Neutrophil (primary cell): Measurements from ENCODE around the gene RANBP10.

Experiments used
- H3K27ac ChIP-seq: fragments of 200-600 bp; sonication (generic); 2 replicates; pipeline ENCODE4 v1.5.1; 2016; ENCODE audit warnings: mild to moderate bottlenecking, moderate library complexity
- H3K27me3 ChIP-seq: fragments of 200-600 bp; sonication (generic); 2 replicates; pipeline ENCODE4 v1.6.0; 2016; ENCODE audit warnings: mild to moderate bottlenecking
- H3K36me3 ChIP-seq: fragments of 200-600 bp; sonication (generic); 2 replicates; pipeline ENCODE4 v1.5.1; 2017
- H3K4me1 ChIP-seq, 2 experiments: fragments of 200-600 bp in 1 of 2; sonication (generic) in 1 of 2; 1 replicate in 1 of 2; 2 replicates in 1 of 2; pipeline versions ENCODE4 v1.5.1 to v1.6.1; 2013 to 2016; ENCODE audit warnings: low read depth in 1 of 2, low read length in 1 of 2, mild to moderate bottlenecking in 1 of 2, moderate library complexity in 1 of 2; ENCODE audit not compliant: control insufficient read depth in 1 of 2, insufficient read depth in 1 of 2
- H3K4me3 ChIP-seq, 2 experiments: fragments of 200-600 bp in 1 of 2; sonication (generic) in 1 of 2; 1 replicate in 1 of 2; 2 replicates in 1 of 2; pipeline ENCODE4 v1.5.1; 2013 to 2016; ENCODE audit warnings: low read depth in 1 of 2, low read length in 1 of 2, mild to moderate bottlenecking in 1 of 2, moderate library complexity in 1 of 2
- H3K9me3 ChIP-seq: fragments of 200-600 bp; sonication (generic); 2 replicates; pipeline ENCODE4 v1.5.1; 2016
- TF ChIP-seq, protein P1 (sequence below): fragments of 200-600 bp; sonication (generic); IDR thresholded peaks from 2 replicates; pipeline ENCODE4 v1.5.1; 2016; ENCODE audit warnings: antibody characterized with exemption

The RANBP10 gene

DNA sequence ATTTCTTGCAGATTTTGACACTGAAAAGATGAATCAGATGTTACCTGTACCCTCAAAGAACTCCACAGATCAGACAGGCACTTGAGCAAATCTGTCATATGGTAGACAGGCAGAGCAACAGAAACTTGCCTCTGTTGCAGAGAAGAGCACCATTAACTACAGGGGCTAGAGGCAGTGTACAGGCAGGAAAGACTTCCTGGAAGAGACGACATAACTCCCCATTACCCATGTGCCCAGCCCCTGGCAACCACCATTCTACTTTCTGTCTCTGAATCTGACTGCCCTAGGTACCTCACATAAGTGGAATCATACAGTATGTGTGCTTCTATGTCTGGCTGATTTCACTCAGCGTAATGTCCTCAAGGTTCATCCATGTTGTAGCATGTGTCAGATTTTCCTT lies 102.7 kb downstream of the RANBP10 start:
- Histone ChIP-seq H3K4me3 (no peak overlapping the region), H3K9me3 (no peaks in the 10 kb centered on the region), H3K36me3 (no peaks in the 10 kb centered on the region), H3K27me3 (no peaks in the 10 kb centered on the region), H3K4me1 (peaks cover 10 to 13% of the 10 kb centered on the region in 2 experiments), H3K27ac (peak overlapping the region; percentile 51)
- TF ChIP-seq, protein P1, sequence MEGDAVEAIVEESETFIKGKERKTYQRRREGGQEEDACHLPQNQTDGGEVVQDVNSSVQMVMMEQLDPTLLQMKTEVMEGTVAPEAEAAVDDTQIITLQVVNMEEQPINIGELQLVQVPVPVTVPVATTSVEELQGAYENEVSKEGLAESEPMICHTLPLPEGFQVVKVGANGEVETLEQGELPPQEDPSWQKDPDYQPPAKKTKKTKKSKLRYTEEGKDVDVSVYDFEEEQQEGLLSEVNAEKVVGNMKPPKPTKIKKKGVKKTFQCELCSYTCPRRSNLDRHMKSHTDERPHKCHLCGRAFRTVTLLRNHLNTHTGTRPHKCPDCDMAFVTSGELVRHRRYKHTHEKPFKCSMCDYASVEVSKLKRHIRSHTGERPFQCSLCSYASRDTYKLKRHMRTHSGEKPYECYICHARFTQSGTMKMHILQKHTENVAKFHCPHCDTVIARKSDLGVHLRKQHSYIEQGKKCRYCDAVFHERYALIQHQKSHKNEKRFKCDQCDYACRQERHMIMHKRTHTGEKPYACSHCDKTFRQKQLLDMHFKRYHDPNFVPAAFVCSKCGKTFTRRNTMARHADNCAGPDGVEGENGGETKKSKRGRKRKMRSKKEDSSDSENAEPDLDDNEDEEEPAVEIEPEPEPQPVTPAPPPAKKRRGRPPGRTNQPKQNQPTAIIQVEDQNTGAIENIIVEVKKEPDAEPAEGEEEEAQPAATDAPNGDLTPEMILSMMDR = no peak

GRCh38 chr16:67702130-67702529 lies 104.2 kb downstream of the RANBP10 start:
- H3K4me1 ChIP-seq = peaks cover 25 to 28% of the 10 kb centered on the region in 2 experiments
- H3K4me3 ChIP-seq = no peak overlapping the region
- no peaks in the 10 kb centered on the region for H3K27me3 ChIP-seq
- TF ChIP-seq, protein P1 = no peak
- peak overlapping the region; percentile 33 for H3K27ac ChIP-seq
- H3K9me3 ChIP-seq = no peaks in the 10 kb centered on the region
- H3K36me3 ChIP-seq = no peaks in the 10 kb centered on the region

GRCh38 chr16:67701420-67701819 lies 104.9 kb downstream of the RANBP10 start:
- H3K4me3 ChIP-seq = no peak overlapping the region
- no peaks in the 10 kb centered on the region for H3K9me3 ChIP-seq
- no peaks in the 10 kb centered on the region for H3K27me3 ChIP-seq
- H3K36me3 ChIP-seq = no peaks in the 10 kb centered on the region
- TF ChIP-seq, protein P1 = no peak
- H3K4me1 ChIP-seq = peaks cover 32 to 35% of the 10 kb centered on the region in 2 experiments
- H3K27ac ChIP-seq = no peak overlapping the region

DNA sequence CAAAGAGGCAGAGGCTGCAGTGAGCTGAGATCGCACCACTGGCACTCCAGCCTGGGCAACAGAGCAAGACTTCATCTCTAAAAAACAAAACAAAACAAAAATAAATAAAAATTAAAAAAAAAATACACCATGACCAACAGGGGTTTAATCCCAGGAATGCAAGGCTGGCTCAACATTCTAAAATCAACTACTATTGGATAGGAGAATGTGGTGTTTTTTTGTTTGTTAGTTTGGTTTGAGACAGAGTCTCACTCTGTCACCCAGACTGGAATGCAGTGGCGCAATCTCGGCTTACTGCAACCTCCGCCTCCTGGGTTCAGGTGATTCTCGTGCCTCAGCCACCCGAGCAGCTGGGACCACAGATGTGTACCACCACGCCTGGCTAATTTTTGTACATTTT lies 107.1 kb downstream of the RANBP10 start:
- Histone ChIP-seq H3K4me1 (peaks cover 52 to 55% of the 10 kb centered on the region in 2 experiments), H3K27ac (peak overlapping the region; percentile 92), H3K27me3 (no peaks in the 10 kb centered on the region), H3K9me3 (no peaks in the 10 kb centered on the region), H3K36me3 (no peaks in the 10 kb centered on the region), H3K4me3 (no peak overlapping the region)
- TF ChIP-seq, protein P1 = no peak

GRCh38 chr16:67697422-67698185 lies 108.8 kb downstream of the RANBP10 start:
- no peaks in the 10 kb centered on the region for H3K36me3 ChIP-seq
- peak overlapping the region; percentile 92 for H3K27ac ChIP-seq
- peaks cover 68 to 69% of the 10 kb centered on the region in 2 experiments for H3K4me1 ChIP-seq
- no peaks in the 10 kb centered on the region for H3K27me3 ChIP-seq
- TF ChIP-seq, protein P1 = no peak
- H3K9me3 ChIP-seq = no peaks in the 10 kb centered on the region
- peak overlapping the region; percentile 39 to 57 for H3K4me3 ChIP-seq
